Vagina (tissue), 2 donors: ENCODE results near the gene ST3GAL5.

ENCODE experiments used
- CTCF ChIP-seq, 3 experiments: fragments of 450-650 bp in 2 of 3; fragments of 200-600 bp in 1 of 3; sonication (generic) in 1 of 3; IDR thresholded peaks; one replicate each; pipeline ENCODE4 v1.5.1; 2017 to 2019; ENCODE audit warnings: antibody characterized with exemption in 3 of 3, mild to moderate bottlenecking in 2 of 3, moderate library complexity in 2 of 3
- POLR2A ChIP-seq, 2 donors: fragments of 450-650 bp; IDR thresholded peaks; one replicate each; pipeline ENCODE4 v1.6.1; 2017; ENCODE audit warnings: antibody characterized with exemption in 2 of 2, mild to moderate bottlenecking in 2 of 2, moderate library complexity in 2 of 2

GRCh38 chr2:85911814-85912692, 23.3 kb upstream of the ST3GAL5 start:
- no peak for TF ChIP-seq POLR2A (IDR thresholded peaks at IDR 0.05)
- TF ChIP-seq CTCF (IDR thresholded peaks at IDR 0.05), result no peak
